DOHH2 (cell line): ENCODE data around the gene TTC27.

Source experiments
- H3F3A ChIP-seq: fragments of 200-600 bp; sonication (generic), shearing (Covaris generic); 2 replicates; pipeline ENCODE4 v1.6.0; 2016; ENCODE audit warnings: antibody characterized with exemption, mild to moderate bottlenecking; ENCODE audit not compliant: control insufficient read depth, insufficient read depth
- H3K27ac ChIP-seq: fragments of 200-600 bp; sonication (generic); 2 replicates; pipeline ENCODE4 v1.5.1; 2014; ENCODE audit warnings: low read depth, mild to moderate bottlenecking, low read length, moderate library complexity
- H3K27me3 ChIP-seq: fragments of 200-600 bp; sonication (generic); 2 replicates; pipeline ENCODE4 v1.6.1; 2014; ENCODE audit warnings: mild to moderate bottlenecking, low read length, mixed read lengths; ENCODE audit not compliant: control insufficient read depth
- H3K36me3 ChIP-seq: fragments of 200-600 bp; sonication (generic); 2 replicates; pipeline ENCODE4 v1.6.1; 2014; ENCODE audit warnings: mild to moderate bottlenecking, low read length, moderate library complexity, mixed read lengths; ENCODE audit not compliant: control insufficient read depth
- H3K4me1 ChIP-seq: fragments of 200-600 bp; sonication (generic); 2 replicates; pipeline ENCODE4 v1.6.1; 2014; ENCODE audit warnings: mild to moderate bottlenecking, low read length, mixed read lengths; ENCODE audit not compliant: control insufficient read depth
- H3K4me2 ChIP-seq: fragments of 200-600 bp; sonication (generic); 2 replicates; pipeline ENCODE4 v1.6.0; 2014; ENCODE audit warnings: mild to moderate bottlenecking, low read length, moderate library complexity
- H3K4me3 ChIP-seq: fragments of 200-600 bp; sonication (generic); 2 replicates; pipeline ENCODE4 v1.5.1; 2014; ENCODE audit warnings: mild to moderate bottlenecking, low read length, mixed read lengths
- H3K79me2 ChIP-seq: fragments of 200-600 bp; sonication (generic); 2 replicates; pipeline ENCODE4 v1.6.1; 2014; ENCODE audit warnings: mild to moderate bottlenecking, low read length, mixed read lengths; ENCODE audit not compliant: control insufficient read depth
- H3K9me2 ChIP-seq: fragments of 200-600 bp; sonication (generic); replicated peaks from 2 replicates; pipeline ENCODE4 v1.6.1; 2014; ENCODE audit warnings: mild to moderate bottlenecking, low read length, mixed read lengths; ENCODE audit not compliant: control insufficient read depth
- H3K9me3 ChIP-seq: fragments of 200-600 bp; sonication (generic); 2 replicates; pipeline ENCODE4 v1.6.1; 2014; ENCODE audit warnings: antibody characterized with exemption, low read length, mixed read lengths; ENCODE audit not compliant: control insufficient read depth, insufficient read depth
- H4K20me1 ChIP-seq: fragments of 200-600 bp; sonication (generic); 2 replicates; pipeline ENCODE4 v1.6.0; 2014; ENCODE audit warnings: low read depth, mild to moderate bottlenecking, antibody characterized with exemption, low read length, moderate library complexity; ENCODE audit not compliant: control insufficient read depth, insufficient read depth
- CTCF ChIP-seq: fragments of 200-600 bp; sonication (generic); IDR thresholded peaks from one replicate; pipeline ENCODE4 v1.5.1; 2014; ENCODE audit warnings: antibody characterized with exemption, mild to moderate bottlenecking, low read depth, low read length; ENCODE audit not compliant: poor library complexity, severe bottlenecking
- EZH2phosphoT487 ChIP-seq: fragments of 200-600 bp; sonication (generic); IDR thresholded peaks from 2 replicates; pipeline ENCODE4 v1.6.1; 2017; ENCODE audit warnings: borderline replicate concordance, mild to moderate bottlenecking, antibody characterized with exemption, low read length, moderate library complexity, mixed read lengths

The TTC27 gene

DNA sequence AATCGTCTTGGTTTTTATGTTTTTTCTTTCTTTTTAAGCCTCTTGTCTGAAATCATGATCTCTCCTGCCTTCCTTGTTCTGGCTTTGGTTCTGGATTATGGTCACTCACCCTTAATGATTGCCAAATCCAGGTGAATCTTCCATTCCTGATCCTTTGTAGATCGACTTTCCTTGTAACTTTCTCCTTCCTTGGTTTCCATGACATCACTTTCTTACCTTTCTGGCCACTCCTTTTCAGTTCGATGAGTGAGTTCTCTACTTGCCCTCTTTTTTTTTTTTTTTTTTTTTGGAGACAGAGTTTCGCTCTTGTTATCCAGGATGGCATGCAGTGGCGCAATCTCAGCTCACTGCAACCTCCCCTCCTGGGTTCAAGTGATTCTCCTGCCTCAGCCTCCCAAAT lies 179.8 kb downstream of the TTC27 start:
- Histone ChIP-seq H3F3A (no peaks in the 10 kb centered on the region), H3K36me3 (peaks cover 12% of the 10 kb centered on the region), H3K9me3 (no peaks in the 10 kb centered on the region), H3K79me2 (no peaks in the 10 kb centered on the region), H3K4me3 (no peak overlapping the region), H3K4me2 (no peak overlapping the region), H4K20me1 (no peaks in the 10 kb centered on the region), H3K27me3 (no peaks in the 10 kb centered on the region), H3K9me2 (no peaks in the 10 kb centered on the region), H3K4me1 (0 out of 2 replicates have a peak, but pooled peaks cover 2% of the 10 kb centered on the region), H3K27ac (no peak overlapping the region)
- no peak for TF ChIP-seq EZH2phosphoT487
- TF ChIP-seq CTCF = no peak

DNA sequence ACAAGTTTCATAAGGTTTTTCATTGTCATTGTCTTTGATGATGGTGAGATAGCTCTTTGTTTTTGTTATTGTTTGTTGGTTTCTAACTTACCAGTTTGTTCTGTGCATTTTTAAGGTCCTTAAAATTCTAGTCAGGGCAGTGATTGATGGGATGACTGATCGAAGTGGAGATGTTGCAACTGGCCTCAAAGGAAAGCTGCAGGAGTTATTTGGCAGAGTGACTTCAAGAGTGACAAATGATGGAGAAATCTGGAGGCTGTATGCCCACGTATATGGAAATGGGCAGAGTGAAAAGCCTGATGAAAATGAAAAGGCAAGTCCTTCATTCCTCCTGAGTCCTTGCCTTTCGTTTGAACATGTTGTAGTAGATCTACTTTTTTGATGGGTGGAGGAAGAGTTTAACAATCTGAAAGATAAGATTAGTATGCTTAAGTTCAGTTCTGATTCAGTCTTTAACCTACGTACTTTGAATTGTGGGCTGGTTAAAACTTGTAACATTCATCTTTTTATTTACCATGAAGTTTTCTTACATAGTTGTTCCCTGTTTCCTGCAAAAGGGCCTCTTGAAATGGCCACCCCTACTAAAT lies 183.2 kb downstream of the TTC27 start:
- no peaks in the 10 kb centered on the region for H3K9me2 ChIP-seq
- H3K9me3 ChIP-seq = no peaks in the 10 kb centered on the region
- H3K79me2 ChIP-seq = no peaks in the 10 kb centered on the region
- TF ChIP-seq CTCF = no peak
- no peak for TF ChIP-seq EZH2phosphoT487
- no peak overlapping the region for H3K27ac ChIP-seq
- H3K4me3 ChIP-seq = no peak overlapping the region
- no peaks in the 10 kb centered on the region for H4K20me1 ChIP-seq
- H3K4me2 ChIP-seq = no peak overlapping the region
- H3F3A ChIP-seq = no peaks in the 10 kb centered on the region
- peaks cover 15% of the 10 kb centered on the region for H3K36me3 ChIP-seq
- H3K27me3 ChIP-seq = no peaks in the 10 kb centered on the region
- no peaks in the 10 kb centered on the region for H3K4me1 ChIP-seq

DNA sequence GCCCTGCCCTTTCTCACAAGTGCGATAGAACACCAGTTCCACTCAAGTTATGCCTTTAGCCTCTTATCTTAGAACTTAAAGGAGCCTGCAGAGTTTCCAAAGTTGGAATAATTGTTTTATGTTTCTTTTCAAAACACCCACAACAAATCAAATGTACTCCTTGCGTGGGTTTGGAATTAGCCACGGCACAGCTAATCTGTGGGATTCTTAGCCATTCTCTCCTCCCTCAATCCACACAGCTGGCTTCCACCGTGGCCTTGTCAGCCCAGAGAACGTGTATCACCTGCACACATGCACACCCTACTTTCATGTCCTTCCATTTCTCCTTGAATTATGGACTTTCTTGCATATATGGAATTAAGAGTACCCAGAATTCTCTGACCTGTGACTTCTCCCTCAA lies 183.8 kb downstream of the TTC27 start:
- Histone ChIP-seq H3K36me3 (peaks cover 15% of the 10 kb centered on the region), H3F3A (no peaks in the 10 kb centered on the region), H3K79me2 (no peaks in the 10 kb centered on the region), H3K4me3 (no peak overlapping the region), H3K4me2 (no peak overlapping the region), H3K27me3 (no peaks in the 10 kb centered on the region), H3K4me1 (no peaks in the 10 kb centered on the region), H3K27ac (no peak overlapping the region), H3K9me3 (no peaks in the 10 kb centered on the region), H4K20me1 (no peaks in the 10 kb centered on the region), H3K9me2 (no peaks in the 10 kb centered on the region)
- no peak for TF ChIP-seq CTCF
- no peak for TF ChIP-seq EZH2phosphoT487

GRCh38 chr2:32812316-32812715 lies 184.5 kb downstream of the TTC27 start:
- Histone ChIP-seq H3K9me3 (no peaks in the 10 kb centered on the region), H3K27me3 (no peaks in the 10 kb centered on the region), H3K9me2 (no peaks in the 10 kb centered on the region), H3K4me3 (no peak overlapping the region), H3K79me2 (no peaks in the 10 kb centered on the region), H3K4me2 (no peak overlapping the region), H3F3A (no peaks in the 10 kb centered on the region), H3K4me1 (no peaks in the 10 kb centered on the region), H3K36me3 (peaks cover 15% of the 10 kb centered on the region), H4K20me1 (no peaks in the 10 kb centered on the region), H3K27ac (no peak overlapping the region)
- TF ChIP-seq CTCF = no peak
- TF ChIP-seq EZH2phosphoT487 = no peak
